COR-L47 (cell line): ENCODE results near the gene RHEB.

ENCODE experiments used
- DNase-seq: peaks from one replicate; lab custom pipeline; 2025; lab: John Stamatoyannopoulos, UW

RHEB gene

DNA sequence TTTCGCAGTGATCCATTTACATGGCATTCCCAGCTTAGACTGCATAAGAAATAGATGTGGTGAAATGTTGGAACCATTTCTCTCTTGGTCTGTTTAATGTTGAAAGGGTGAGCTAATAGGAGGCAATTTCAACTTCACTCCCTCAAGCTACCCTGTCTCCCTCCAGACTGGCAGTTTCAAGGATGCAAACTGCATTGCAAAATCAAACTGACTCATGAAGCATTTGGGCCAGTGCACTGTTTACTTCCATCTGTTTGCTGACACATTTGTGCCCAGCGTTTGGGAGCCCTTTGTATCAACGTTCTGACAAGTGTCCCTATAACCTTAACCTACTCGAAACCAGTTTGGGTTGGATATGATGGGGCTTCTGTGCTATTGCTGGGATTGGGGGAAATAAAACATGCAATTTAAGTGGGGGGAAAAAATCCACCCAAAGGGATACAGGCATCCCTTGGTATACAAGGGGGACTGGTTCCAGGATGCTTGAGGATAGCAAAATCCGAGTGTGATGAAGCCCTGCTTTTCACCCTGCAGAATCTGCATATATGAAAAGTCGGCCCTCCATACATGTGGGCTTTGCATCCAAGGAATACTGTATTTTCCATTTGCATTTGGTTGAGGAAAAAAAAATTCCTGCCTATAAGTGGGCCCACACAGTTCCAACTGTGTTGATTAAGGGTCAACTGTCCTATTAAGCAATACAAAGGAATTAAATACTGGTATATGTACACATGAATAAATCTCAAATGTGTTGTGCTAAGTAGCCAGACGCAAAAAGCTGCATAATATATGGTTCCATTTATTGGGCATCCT is 15.6 kb downstream of the RHEB start:
- DNase-seq, result no peak

DNA sequence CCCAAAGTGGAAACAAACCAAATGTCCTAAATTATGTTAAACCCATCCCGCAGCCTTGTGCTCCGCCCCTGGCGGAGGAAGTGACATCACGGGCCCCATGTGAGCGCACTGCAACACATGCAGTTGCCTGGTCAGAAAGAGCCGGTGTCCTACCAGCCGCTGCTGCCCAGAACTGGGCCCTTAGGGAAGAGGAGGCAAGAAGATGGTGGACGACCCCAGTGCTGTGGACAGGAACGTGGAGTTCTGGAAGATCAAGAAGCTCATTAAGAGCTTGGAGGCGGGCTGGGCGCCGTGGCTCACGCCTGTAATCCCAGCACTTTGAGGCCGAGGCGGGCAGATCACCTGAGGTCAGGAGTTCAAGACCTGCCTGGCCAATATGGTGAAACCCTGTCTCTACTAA is 18.0 kb downstream of the RHEB start:
- DNase-seq, result no peak

DNA sequence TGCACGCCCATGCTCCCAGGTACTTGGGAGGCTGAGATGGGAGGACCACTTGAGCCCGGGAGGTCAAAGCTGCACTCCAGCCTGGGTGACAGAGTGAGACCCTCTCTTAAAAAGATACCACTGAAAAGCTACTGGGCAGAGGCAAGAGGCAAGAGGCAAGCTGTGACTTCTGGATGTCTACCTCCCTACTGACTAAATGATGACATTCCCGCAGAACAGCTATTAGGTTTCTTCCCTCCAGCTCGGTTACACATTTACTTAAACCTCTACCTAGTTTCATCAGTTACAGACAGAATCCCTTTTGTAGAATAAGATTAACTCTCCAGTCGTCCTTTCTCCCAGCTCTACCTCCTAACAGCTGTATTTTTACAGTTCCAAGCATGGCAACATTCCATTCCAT is 21.2 kb downstream of the RHEB start:
- DNase-seq, result no peak

DNA sequence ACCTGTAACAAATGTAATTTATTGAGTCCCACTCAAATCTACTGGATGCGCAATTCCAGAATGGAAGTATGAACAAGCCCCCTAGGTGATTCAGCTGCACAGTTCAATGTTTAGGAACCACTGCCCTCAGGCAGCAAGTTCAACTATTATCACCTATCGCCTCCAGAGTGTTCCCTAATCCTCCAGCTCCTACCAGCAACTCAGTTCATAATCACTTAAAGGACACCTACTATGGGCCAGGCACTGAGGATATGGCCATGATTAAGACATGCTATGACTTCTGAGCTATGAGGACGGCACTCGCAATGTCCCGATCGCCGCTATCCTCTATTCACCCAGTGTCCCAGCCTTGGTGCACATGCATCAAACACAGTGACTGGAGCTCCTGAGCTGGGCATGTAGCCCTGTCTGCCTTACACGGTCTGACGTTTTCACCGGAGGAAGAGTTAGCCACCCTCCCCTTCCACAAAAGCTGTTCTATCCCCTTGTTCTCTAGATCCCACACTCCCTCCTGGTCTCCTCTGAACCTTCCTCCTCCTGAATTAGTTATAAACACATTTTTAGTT is 22.3 kb downstream of the RHEB start:
- no peak for DNase-seq

DNA sequence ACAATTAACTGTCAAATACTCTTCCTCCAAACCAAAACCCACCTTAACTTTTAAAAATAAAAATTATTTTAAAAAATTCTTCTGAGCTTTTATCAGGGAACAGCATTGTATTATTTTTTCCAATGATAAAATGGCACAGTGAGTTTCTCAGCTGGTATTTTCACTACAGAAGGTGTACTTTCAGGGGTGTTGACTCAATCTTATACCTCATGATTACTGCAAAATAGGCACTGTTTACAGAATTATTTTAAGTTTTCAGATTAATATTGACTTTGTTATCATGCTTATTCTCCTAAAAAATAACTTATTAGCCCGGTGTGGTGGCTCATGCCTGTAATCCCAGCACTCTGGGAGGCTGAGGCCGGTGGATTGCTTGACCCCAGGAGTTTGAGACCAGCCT is 24.3 kb downstream of the RHEB start:
- DNase-seq, result no peak

DNA sequence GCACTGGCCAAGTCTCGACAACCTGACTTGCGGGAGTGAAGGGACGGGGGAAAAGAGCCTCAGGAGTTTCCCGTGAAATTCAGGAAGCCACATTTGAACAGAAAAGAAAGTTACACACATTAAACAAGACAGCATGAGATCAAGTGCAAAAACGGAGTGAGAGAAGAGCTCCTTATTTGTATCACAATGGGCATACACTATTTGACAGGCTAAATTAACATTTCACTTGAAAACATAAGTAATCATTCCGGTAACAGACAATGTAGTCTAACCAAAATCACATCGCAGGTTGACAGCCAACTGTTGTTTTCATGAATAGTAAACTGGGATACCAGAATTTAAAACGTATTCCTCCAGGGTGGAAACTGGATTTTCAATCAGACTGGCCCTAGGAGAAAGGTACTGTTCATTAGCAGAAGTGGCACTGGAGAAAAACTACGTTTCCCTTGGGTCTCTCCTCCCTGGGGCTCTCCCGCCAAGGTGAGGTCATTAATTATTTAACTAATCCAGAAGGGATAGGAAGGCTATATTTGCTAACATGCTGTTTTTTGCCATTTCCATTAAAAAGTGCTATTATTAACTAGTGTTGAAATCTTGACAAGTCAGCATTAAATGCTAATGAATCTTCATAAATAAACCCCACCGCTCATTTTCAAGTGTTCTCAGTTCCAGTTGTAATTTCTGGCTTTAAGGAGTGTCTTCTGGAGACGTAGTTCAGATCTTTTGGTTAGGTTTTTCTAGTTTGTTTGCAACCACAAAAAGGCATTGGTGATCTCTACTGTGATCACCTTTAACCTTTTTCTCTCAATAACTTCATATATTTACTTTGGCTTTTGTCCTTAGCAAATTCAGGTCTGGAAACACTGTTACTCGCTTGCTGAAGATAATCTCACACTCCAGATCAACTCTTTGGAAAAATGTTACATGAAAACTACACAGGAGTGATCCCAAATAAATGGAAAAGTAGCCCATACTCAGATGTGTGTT is 25.1 kb downstream of the RHEB start:
- no peak for DNase-seq

DNA sequence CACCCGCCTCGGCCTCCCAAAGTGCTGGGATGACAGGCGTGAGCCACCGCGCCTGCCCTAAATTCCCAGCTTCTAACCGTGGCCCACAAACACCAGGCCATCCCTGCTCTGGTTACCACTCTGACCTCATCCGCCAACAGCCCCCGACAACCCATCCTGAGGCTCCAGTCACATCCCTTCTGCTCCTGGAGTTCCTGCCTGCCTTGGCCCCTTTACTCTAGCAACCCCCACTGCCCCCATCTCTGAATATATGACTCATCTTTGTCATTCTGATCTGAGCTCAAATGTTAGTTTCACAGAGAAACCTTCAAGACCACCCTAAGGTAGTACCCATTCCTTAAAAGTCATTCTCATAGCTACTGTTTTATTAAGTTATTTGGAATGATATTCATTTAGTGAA is 26.6 kb downstream of the RHEB start:
- no peak for DNase-seq

DNA sequence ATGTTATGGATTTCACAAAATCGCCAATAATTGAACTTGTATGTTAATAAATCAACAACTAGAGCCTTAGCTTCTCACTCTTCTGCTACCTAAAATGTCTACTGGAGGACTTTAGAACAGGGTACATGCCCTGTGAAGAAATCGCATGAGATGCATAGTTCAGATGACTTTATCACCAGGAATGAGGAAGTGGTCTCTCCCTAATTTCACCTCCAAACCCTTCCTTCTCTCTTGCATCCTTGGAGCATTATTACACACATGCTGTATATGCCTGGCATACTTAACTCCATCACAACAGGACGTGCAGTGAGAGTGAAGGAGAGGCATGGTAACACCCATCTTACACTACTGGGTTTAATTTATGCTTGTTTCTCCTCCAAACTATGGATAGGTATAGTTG is 27.8 kb downstream of the RHEB start:
- DNase-seq, result no peak

DNA sequence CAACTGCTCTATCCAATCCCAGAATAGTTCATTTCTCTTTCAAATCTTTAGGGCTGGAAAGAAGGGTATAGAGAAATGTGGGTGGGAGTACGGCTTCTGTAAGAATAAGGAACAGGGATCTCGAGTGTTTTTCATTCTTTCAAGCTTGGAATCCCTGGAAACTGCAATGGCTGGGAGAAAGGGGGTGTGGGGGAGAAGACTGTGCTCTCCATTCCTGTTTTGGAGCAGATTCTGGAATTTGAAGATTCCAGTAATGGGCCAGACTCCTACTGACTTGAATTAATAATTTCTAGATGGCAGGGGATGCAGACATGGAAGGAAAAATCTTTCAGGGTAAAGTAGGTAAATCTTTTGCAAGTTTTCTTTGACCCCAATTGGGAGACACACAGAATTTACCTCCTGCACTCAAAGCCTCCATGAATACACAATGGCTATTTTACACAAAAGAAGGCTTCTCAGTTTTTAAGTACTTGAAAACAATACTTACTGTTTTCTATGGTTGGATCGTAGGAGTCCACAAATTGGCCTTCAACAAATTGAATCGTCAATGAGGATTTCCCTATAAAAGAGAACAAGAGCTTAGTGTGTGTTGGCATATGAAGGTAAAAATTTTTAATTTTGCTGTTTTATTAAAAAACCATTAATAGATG is 29.1 kb downstream of the RHEB start:
- no peak for DNase-seq

DNA sequence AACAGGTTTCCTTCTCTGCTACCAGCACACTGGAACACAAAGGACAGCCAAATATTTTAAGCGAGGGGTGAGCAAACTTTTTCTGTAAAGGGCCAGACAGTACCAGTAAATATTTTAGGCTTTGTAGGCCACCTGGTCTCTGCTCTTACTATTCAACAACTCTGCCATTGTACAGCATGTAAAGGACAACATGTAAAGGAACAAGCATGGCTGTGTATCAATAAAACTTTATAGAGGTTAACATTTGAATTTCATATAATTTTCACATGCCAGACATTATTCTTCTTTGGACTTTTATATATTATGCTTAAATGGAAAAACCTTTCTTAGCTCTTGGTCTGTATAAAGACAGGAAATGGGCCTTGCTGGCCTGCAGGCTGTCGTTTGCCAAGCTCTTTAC is 30.2 kb downstream of the RHEB start:
- no peak for DNase-seq

DNA sequence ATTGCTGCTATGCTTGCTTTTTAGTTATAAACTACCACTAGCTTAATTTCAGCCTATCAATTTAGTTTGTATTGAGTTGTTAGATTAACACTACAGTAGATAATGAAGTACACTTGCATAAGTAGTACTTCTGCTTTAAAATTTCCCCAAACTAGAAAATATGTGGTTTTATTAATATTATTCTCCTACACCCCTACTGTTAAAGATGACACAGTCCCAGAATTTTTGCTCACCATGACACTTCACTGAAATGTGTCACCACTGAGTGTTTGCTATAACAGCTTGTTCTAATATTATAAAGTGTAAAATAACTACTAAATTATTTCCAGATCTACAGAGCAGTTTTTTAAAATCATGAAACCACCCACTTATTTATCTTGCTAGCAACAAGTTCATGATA is 31.6 kb downstream of the RHEB start:
- DNase-seq, result no peak

DNA sequence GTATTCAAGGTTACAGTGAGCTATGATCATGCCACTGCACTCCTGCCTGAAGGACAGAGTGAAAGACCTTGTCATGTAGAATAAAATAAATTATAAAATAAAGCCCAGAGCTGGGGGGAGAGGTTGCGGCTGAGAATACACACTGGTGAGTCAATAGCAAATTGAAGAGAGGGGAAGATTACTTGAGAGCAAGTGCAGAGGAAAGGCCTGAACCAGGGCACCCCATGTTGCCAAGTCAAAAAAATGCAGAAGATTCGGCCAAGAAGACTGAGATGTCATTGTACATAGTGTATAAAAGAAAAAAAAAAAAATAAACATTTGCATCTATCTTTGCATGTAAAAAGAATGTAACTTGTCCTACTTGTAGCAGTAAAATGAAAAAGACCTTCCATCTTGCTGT is 32.5 kb downstream of the RHEB start:
- no peak for DNase-seq

DNA sequence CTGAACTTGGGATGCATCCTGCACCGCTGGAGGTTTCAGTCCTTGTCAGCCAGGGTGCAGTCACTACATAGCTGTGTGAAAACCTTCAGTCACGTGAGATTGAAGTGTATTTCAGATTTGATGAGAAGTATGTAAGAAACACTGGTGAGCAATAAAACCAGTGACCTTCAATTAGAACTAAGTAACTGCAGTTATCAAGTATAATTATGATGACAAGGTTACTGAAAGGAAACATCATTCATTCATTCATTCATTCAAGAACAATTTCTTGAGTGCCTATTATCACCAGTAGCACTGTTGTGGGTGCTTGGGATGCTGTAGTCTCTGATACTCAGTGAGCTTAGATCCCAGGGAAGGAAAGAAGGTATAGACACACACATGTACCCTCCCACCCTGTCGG is 33.6 kb downstream of the RHEB start:
- DNase-seq, result no peak

DNA sequence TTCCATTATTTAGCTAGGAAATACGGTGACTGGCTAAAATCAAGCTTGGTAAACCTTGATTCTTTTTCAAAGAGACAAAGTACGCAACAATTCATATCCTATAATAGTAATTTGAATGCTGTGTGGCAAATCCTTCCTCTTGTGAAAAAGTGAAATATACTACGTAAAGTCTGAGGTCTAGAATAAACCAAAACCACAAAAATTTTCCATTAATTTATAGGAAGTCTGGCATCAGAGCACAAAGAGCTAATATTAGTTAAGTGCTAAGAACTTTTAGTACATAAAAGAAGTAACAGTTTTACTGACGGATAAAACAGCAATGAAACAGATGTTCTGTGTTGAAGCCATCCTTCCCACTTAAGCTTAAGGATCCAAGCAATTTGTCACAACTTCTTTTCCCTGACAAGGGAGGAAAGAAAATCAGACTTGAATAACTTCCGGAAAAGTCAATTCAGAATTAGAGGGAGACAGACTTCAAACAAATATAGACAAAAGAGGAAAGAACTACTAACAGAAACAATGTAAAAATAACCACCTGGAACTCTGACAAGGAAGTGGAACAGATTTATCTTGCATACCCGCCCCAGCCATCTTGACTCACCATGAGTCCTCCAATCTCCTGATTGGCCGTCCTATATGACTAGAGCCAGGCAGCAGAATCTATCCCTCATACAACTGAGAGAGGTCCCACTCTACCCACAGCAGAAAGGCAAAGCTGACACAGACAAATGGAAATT is 34.6 kb downstream of the RHEB start:
- no peak for DNase-seq

DNA sequence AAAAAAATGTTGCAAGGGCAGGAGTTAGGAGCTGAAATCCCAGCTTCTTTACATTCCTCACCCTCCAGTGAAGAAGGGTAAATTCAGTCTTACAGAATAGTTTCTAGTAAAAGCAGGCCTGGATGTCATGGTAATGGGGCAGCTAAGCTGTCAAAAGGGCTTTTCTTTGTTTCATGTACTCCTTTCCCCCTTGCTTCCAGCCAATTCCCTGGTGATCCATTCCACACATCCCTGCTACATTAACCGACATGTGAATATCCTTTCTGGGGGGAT is 36.0 kb downstream of the RHEB start:
- no peak for DNase-seq

DNA sequence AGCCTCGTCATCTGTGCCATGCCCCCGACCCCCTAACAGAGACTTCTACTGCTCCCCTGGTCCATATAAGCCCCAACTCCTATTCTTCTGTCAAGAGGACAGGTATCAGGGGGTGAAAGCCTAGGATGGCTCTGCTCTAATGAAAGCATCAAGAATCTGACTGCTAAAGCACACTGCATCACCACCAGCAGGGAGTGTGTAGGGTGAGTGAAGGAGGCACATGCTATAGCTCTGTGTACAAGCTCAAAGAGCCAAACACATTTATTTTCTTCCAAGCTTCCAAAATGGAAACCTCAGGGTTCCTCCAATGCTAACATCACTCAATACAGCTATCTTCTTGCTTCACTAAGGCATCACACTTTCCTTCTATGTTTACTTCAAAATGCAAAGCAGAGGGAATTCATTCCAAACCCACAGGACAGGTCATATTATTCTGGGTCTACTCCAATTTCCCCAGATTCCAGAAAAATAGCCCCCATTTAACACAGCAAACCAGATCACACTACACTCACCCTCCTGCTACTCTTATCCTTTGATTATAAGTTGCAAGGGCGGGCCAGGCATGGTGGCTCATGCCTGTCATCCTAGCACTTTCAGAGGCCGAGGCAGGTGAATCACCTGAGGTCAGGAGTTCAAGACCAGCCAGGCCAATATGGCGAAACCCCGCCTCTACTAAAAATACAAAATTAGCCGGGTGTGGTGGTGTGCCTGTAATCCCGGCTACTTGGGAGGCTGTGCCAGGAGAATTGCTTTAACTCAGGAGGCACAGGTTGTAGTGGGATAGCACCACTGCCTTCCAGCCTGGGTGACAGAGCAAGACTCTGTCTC is 36.6 kb downstream of the RHEB start:
- no peak for DNase-seq

DNA sequence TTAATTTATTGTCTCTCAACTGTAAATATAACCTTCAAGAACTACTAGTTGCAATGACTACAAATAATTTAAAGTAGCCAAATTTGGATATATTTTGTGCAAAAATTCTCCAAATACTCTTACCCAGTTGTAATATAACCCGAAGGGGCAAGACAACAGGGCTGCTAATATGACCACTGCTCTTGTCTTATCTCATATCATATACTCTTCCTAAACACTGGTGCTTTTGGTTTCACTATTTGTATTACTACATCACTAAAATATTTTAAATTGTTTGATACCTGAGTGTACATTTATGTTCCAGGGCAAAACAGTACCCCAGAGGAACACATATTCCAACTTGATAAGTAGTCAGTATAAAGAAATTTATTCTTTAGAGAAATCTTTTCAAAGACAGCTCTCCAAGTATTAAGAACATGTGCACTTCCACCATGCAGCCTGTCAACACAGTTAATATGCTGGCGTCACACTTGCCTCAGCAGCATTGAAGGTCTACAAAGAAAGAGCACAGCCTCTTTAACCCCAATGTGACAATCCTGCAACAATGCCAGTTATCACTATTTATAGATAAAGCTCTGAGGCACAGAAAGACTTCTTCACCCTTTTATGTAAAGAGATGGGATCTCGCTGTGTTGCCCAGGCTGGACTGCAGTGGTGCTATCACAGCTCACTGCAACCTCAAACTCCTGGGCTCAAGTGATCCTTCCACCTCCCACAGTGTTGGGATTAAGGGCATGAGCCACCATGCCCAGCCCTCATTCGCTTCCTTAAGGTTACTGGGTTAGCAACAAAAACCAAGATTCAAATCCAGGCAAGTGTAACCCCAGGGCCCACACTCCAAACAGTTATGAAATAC is 37.8 kb downstream of the RHEB start:
- no peak for DNase-seq

DNA sequence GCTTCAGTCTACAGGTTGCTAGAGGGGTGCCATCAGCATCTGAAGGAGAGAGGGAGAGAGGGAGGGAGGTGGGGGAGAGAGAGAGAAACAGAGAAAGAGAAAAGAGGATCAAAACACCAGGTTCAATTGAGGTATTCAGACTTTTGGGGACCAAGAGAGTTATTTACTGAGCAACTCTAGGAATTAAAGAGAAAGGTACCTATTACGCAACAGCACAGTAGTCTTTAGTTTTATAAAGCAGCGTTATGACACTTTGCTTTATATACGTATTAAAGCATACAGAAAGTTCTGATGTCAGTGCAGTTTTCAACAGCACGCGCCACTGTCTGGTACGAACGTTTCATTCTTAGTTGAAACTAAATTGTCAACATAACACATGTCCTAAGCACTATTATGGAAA is 41.8 kb downstream of the RHEB start:
- DNase-seq, result no peak

DNA sequence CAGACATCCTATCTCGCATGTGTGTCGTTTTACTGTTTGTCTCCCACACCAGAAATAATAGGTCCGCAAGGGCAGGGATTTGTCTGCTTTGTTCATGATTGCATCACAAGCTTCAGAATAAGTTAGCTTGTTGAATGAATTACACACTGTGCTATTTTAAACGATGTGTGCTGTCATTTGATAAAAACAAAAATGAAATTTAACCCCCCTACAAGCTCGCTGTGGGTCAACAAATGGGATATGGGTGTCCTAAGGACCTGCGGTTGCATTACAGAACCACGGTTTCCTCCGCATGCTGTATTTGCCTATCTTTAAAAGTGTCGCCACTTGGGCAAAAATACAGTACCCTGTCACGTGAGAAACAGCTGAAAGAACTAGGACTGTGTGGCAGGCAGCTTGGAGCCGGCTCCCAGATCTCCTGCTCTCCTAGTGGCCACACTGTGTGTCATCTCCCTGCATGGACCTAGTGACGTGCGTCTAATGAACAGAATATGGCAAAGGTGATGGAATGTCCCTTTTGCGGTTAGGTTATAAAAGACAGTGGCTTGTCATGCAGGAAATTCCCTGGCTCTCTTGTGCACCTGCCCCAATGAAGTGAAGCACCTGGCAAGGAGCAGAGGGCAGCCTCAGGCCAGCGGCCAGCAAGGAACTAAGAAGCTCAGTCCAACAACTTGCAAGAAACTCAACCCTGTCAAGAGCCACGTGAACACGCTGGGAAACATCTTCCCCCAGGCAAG is 46.9 kb downstream of the RHEB start:
- DNase-seq, result no peak
